ENCODE data around the gene TBX4. TPM values are rescaled to one million over a fixed set of nuclear protein-coding genes. Genes with fewer than 3 reads are reported as not detected.
"Not testable (repeated sequence)": the region's sequence is repeated elsewhere in the genome, so short reads cannot be mapped to it uniquely, and the experiment has no call there.

The TBX4 gene
- total RNA-seq, 1 experiment from 2014 or later = not detected

DNA sequence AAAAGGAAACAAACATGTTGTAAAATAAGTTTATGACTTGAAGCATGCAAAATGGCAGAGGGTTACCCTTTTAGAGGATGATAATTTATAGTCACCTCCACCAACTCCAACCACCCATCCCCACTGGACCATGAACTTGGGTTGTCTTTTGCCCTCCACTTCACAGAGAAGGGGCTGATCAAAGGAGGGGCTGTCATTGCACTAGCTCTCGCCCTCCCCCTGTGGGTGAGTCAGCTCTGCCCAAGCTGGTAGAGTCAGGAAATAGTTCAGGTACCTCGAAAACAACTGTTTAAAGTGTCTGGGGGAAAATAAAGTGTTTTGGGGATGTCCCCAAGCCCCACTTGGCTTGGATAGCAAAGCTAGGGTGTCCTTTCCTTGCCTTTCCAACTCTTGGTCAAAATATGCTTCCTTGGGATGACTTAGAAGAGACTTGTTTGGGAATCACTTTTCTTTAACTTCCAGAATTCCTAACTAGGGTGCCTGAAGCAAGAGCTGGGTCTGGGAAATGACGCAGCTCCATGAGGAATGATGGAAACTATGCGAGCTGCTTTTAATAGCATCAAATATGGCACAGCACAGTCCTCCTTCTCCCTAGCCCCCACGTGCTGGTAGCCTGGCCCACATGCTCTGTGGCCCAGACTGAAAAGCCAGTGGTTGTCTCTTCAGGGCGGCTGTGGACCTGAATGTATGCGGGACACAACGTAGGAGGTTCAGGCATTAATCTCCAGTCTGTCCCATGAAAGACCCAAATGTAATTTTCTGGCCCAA lies 40.7 kb downstream of the TBX4 start:
- Histone ChIP-seq H3K4ac (ENCODE audit: low read depth, low read length) (no peak overlapping the region), H3K9me3 (ENCODE audit: control insufficient read depth, low read depth, low read length) (no peaks in the 10 kb centered on the region), H3K14ac (ENCODE audit: insufficient read depth, low read length) (no peak overlapping the region), H3K9ac (ENCODE audit: extremely low read depth, insufficient read length, low read length) (no peak overlapping the region), H3T11ph (ENCODE audit: low read length) (no peak overlapping the region), H3K18ac (ENCODE audit: insufficient read length, low read depth, low read length) (no peak overlapping the region), H4K91ac (ENCODE audit: insufficient read length, low read depth, low read length) (no peak overlapping the region), H3K27me3 (ENCODE audit: insufficient read depth, low read length) (no peaks in the 10 kb centered on the region), H3K4me1 (ENCODE audit: insufficient read depth, low read length) (no peaks in the 10 kb centered on the region; the same call in 1 of the 2 replicates), H3K23me2 (ENCODE audit: insufficient read length, low read depth, low read length, poor library complexity, severe bottlenecking) (no peaks in the 10 kb centered on the region), H2BK15ac (ENCODE audit: low read depth, low read length) (no peak overlapping the region), H2AFZ (ENCODE audit: low read length) (no peak overlapping the region), H4K20me1 (ENCODE audit: control insufficient read depth, insufficient read depth, insufficient read length) (no peaks in the 10 kb centered on the region), H3K27ac (ENCODE audit: insufficient read length, low read depth, low read length) (no peak overlapping the region), H2BK120ac (ENCODE audit: low read depth, low read length, poor library complexity, severe bottlenecking) (no peak overlapping the region), H2BK12ac (ENCODE audit: insufficient read length, low read depth, low read length) (no peak overlapping the region), H3K79me1 (ENCODE audit: insufficient read depth, low read depth, low read length, poor library complexity, severe bottlenecking) (no peaks in the 10 kb centered on the region), H4K5ac (ENCODE audit: insufficient read length, low read depth, low read length) (no peak overlapping the region), H3K23ac (ENCODE audit: insufficient read length, low read depth, low read length) (no peak overlapping the region), H3K4me2 (ENCODE audit: insufficient read depth, insufficient read length, low read length) (no peak overlapping the region), H2BK20ac (ENCODE audit: low read depth, low read length, poor library complexity, severe bottlenecking) (no peak overlapping the region), H3K79me2 (ENCODE audit: insufficient read depth, low read length) (no peaks in the 10 kb centered on the region), H4K8ac (replicated peaks; ENCODE audit: insufficient read length, low read depth, low read length) (no peak overlapping the region), H2AK5ac (ENCODE audit: insufficient read length, low read length) (no peak overlapping the region), H2BK5ac (ENCODE audit: insufficient read length, low read length) (no peak overlapping the region), H3K56ac (ENCODE audit: insufficient read length, low read depth, low read length) (no peak overlapping the region)
- Mint-ChIP-seq H3K4me3 (no peak overlapping the region), H3K4me1 (peaks cover 12 to 16% of the 10 kb centered on the region in 2 experiments), H3K36me3 (ENCODE audit: insufficient read depth in 1 of 3, low read depth in 3 of 3) (no peaks in the 10 kb centered on the region), H3K27ac (no peak overlapping the region), H3K9me3 (no peaks in the 10 kb centered on the region), H3K27me3 (ENCODE audit: low read depth) (peaks cover 7% of the 10 kb centered on the region; the same call in 1 of the 2 replicates)
- no peak for DNase-seq
- no CpG with 5 or more reads among the region's 8 CpGs for WGBS (ENCODE audit: extremely low coverage, insufficient read length, low lambda C conversion rate)
- TF ChIP-seq, protein P1, sequence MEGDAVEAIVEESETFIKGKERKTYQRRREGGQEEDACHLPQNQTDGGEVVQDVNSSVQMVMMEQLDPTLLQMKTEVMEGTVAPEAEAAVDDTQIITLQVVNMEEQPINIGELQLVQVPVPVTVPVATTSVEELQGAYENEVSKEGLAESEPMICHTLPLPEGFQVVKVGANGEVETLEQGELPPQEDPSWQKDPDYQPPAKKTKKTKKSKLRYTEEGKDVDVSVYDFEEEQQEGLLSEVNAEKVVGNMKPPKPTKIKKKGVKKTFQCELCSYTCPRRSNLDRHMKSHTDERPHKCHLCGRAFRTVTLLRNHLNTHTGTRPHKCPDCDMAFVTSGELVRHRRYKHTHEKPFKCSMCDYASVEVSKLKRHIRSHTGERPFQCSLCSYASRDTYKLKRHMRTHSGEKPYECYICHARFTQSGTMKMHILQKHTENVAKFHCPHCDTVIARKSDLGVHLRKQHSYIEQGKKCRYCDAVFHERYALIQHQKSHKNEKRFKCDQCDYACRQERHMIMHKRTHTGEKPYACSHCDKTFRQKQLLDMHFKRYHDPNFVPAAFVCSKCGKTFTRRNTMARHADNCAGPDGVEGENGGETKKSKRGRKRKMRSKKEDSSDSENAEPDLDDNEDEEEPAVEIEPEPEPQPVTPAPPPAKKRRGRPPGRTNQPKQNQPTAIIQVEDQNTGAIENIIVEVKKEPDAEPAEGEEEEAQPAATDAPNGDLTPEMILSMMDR (conservative IDR thresholded peaks at IDR 0.05) = no peak; the same call in 2 of the 3 replicates

DNA sequence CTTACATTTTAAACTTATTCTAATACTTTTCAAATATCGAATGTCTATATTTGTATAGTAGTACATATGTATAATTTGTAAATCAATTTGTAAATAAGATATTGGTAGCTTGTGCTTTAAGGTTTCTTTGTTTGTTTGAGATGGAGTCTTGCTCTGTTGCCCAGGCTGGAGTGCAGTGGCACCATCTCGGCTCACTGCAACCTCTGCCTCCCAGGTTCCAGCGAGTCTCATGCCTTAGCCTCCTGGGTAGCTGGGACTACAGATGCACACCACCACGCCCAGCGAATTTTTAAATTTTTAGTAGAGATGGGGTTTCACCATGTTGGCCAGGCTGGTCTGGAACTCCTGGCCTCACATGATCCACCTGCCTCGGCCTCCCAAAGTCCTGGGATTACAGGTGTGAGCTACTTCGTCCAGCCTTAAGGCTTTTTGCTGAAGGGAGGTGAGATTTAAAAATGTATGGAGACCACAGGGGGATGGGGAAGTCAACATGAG lies 41.7 kb downstream of the TBX4 start:
- H2BK15ac ChIP-seq (ENCODE audit: low read depth, low read length); H3K4ac ChIP-seq (ENCODE audit: low read depth, low read length); H3K36me3 Mint-ChIP-seq (ENCODE audit: insufficient read depth in 1 of 3, low read depth in 3 of 3); H2BK20ac ChIP-seq (ENCODE audit: low read depth, low read length, poor library complexity, severe bottlenecking); DNase-seq; H3K14ac ChIP-seq (ENCODE audit: insufficient read depth, low read length); H3K23me2 ChIP-seq (ENCODE audit: insufficient read length, low read depth, low read length, poor library complexity, severe bottlenecking); H3K79me1 ChIP-seq (ENCODE audit: insufficient read depth, low read depth, low read length, poor library complexity, severe bottlenecking); H3K27me3 Mint-ChIP-seq (ENCODE audit: low read depth); H4K91ac ChIP-seq (ENCODE audit: insufficient read length, low read depth, low read length); H3K18ac ChIP-seq (ENCODE audit: insufficient read length, low read depth, low read length); H3K9me3 ChIP-seq (ENCODE audit: control insufficient read depth, low read depth, low read length); H2BK12ac ChIP-seq (ENCODE audit: insufficient read length, low read depth, low read length); H4K8ac ChIP-seq (replicated peaks; ENCODE audit: insufficient read length, low read depth, low read length); H3K9ac ChIP-seq (ENCODE audit: extremely low read depth, insufficient read length, low read length); H3K4me2 ChIP-seq (ENCODE audit: insufficient read depth, insufficient read length, low read length); H3K79me2 ChIP-seq (ENCODE audit: insufficient read depth, low read length); H3K4me3 Mint-ChIP-seq; H2AK5ac ChIP-seq (ENCODE audit: insufficient read length, low read length); H3K23ac ChIP-seq (ENCODE audit: insufficient read length, low read depth, low read length); H2AFZ ChIP-seq (ENCODE audit: low read length); H3T11ph ChIP-seq (ENCODE audit: low read length); H4K5ac ChIP-seq (ENCODE audit: insufficient read length, low read depth, low read length); H3K4me1 ChIP-seq (ENCODE audit: insufficient read depth, low read length); H3K27me3 ChIP-seq (ENCODE audit: insufficient read depth, low read length); H3K9me3 Mint-ChIP-seq; H3K56ac ChIP-seq (ENCODE audit: insufficient read length, low read depth, low read length); H2BK5ac ChIP-seq (ENCODE audit: insufficient read length, low read length); H3K27ac Mint-ChIP-seq; H4K20me1 ChIP-seq (ENCODE audit: control insufficient read depth, insufficient read depth, insufficient read length); H3K27ac ChIP-seq (ENCODE audit: insufficient read length, low read depth, low read length); H2BK120ac ChIP-seq (ENCODE audit: low read depth, low read length, poor library complexity, severe bottlenecking): not testable (repeated sequence)
- no CpG with 5 or more reads among the region's 7 CpGs for WGBS (ENCODE audit: extremely low coverage, insufficient read length, low lambda C conversion rate)
- peaks cover 12 to 16% of the 10 kb centered on the region in 2 experiments for H3K4me1 Mint-ChIP-seq

All from H9 (cell line).